ENCODE measurements around the gene RPL5.

DNA sequence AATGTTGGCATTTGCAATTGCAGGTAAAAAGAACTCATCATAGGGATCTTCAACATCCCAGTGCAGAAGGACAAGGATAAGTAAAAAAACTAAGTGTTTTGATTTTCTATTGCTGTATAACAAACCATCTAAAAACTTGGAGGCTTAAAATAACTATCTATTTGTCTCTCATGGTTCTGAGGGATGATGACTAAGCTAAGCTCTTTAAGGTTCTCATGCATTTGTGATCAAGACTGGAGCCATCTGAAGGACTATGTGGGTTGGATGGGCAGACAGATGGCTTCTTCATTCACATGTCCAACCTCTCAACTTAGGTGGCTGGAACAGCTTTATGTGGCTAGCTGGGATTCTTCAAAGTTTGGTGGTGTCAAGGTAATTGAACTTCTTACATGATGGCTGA lies 51.5 kb downstream of the RPL5 start:
- TF ChIP-seq, protein P1, sequence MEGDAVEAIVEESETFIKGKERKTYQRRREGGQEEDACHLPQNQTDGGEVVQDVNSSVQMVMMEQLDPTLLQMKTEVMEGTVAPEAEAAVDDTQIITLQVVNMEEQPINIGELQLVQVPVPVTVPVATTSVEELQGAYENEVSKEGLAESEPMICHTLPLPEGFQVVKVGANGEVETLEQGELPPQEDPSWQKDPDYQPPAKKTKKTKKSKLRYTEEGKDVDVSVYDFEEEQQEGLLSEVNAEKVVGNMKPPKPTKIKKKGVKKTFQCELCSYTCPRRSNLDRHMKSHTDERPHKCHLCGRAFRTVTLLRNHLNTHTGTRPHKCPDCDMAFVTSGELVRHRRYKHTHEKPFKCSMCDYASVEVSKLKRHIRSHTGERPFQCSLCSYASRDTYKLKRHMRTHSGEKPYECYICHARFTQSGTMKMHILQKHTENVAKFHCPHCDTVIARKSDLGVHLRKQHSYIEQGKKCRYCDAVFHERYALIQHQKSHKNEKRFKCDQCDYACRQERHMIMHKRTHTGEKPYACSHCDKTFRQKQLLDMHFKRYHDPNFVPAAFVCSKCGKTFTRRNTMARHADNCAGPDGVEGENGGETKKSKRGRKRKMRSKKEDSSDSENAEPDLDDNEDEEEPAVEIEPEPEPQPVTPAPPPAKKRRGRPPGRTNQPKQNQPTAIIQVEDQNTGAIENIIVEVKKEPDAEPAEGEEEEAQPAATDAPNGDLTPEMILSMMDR (conservative IDR thresholded peaks at IDR 0.05): no peak
- no peak for TF ChIP-seq ZFX (IDR thresholded peaks at IDR 0.05)

Data from C4-2B (cell line).